SW 1271 (cell line): ENCODE results near the gene PDCD1.
"Not testable (repeated sequence)": the region's sequence is repeated elsewhere in the genome, so short reads cannot be mapped to it uniquely, and the experiment has no call there.

Source experiments
- DNase-seq, 2 experiments: peaks; one replicate each; lab custom pipeline; 2025; lab: John Stamatoyannopoulos, UW

The PDCD1 gene

DNA sequence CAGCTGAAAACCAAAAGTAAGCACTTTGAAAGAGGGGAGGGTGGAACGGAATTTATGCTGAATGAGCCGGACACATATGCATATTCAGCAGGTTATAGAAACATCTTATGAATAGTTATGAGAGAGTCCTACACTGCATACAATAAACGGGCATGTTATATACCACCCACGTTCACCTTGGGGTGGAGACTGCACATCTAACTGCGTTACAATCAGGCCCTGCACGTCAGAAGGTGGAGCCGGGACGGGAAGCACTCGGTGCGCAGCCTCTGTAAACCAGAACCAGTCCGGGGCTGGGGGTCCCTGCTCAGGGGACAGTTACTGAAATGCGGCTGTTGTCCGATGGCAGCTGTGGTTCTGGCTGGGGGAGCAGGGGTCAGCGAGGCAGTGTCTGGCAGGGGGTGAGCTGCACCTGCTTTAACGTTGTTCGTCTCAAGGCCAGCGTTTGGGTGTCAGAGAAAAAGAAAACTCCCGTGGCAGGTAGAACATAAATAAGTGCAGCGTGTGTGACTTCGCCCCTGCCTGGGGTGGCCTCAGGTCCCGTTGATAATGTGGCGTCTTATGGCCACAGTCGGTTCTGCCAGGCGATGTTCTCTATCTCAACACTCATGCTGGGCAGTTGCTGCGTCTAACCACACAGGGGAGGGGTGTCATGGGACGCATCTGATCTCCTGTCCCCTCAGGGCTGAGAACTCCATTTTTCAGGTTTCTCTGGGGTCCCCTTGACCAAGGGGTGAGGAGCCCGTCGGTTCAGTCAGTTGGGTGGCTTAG, 24.8 kb downstream of the PDCD1 start:
- not testable (repeated sequence) for DNase-seq

DNA sequence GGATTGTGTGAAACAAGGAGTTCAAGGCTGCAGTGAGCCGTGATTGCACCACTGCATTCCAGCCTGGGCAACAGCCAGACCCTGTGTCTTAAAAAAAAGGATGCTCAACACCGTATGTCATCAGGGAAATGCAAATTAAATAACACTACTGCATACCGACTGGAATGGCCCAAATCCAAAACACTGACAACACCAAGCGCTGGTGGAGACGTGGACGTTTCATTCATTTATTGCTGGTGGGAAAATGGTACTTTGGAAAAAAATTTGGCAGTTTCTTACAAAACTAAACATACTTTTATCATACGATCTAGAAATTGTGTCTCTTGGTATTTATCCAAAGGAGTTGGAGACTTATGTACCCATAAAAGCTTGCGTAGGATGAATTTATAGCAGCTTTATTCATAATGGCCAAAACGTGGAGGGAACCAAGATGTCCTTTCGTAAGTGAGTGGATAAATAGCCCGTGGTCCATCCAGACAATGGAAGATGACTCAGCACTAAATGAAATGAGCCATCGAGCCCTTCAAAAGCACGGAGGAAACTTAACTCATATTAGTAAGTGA, 25.5 kb downstream of the PDCD1 start:
- DNase-seq = no peak

DNA sequence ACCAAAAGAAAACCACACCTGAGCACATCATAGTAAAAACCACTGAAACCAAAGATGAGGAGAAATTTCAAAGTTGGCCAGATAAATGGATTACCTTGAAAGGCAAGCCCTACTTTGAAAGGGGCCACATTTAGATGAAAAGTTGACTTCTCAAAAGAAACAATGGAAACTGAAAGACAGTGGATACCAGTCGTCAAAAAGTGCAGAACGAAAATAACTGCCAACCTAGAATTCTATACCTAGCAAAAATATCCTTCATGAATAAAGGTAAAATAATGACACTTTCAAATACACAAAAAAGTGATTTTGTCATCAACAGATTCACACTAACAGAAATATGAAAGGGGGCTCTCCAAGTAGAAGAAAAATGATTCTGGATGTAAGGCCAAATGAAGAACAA, 31.3 kb downstream of the PDCD1 start:
- DNase-seq = no peak

DNA sequence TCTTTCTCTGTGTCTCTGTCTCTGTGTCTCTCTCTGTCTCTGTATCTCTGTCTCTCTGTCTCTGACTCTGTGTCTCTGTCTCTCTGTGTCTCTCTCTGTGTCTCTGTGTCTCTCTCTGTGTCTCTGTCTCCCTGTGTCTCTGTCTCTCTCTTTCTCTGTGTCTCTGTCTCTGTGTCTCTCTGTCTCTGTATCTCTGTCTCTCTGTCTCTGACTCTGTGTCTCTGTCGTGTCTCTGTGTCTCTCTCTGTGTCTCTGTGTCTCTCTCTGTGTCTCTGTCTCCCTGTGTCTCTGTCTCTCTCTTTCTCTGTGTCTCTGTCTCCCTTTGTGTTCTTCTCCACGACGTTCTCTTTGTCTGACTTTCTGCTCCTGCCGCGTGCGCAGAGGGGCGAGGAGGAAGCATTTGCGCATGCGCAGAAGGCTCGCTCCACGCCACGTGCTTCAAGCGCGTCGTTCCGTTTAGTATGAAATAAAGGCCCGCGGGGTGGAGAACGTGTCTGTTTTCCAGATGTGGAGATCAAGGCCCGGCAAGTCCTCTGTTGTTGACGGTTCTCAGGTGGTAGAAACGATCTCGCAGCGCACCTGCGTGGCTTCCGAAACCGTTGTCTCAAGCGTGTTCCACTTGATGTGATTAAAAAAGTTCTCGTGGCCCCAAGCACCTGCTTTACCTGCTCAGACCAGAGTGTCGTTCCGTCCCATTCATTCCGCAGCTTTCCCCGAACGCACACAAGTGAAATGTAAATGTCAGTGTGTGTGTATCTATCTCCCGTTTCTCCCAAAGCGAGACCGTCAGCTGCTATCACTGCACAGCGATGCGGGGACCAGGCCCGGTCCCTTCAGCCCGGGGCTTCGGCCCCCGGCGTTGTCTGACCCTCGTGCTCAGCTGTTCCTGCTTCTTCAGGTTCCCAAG, 34.9 kb downstream of the PDCD1 start:
- DNase-seq = not testable (repeated sequence)

DNA sequence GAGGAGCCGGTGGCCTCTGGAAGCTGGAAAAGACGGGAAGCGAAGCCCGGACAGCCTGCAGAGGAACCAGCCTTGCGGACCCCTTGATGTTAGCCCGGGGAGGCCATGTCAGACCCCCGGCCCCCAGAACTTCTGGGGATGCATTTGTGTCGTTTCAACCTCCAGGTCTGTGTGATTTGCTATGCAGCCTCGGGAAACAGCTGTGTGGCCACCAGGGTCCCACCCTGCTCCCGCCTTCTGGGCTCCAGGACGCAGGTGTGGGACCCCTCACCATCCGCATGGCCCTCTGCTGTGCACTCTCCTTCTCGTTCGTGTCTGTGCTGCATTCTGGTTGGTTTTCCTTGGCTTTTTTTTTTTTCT, 36.5 kb downstream of the PDCD1 start:
- no peak for DNase-seq

DNA sequence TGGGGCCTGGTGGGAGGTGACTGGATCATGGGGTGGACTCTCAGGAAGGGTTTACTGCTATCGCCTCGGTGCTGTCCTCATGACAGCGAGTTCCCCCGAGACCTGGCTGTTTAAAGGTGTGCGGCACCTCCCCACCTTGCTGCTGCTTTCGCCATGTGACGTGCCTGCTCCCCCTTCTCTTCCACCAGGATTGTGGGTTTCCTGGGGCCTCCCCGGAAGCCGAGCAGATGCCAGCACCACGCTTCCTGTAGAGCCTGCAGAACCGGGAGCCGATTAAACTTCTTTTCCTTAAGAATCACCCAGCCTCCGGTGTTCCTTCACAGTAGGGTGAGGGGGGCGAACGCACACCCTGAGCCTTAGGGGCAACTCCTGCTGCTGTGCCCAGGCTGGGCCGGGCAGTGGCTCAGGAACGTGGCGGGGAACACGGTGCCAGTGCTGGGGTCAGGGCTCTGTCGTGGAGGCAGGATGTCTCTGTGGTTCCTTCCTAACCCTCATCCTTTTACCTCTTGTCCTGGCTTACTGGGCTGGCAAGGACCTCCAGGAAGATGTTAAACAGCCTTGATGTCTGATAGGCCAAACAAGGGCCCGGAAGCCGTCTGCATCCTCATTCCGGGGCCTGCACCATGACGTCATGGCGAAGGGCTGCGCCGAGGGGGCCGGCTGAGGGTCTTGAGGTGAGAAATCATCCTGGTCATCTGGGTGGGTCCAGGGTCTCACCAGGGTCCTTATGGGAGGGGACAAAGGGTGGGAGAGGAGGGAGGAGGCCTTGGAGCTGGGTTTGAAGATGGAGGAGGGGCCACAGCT, 37.0 kb downstream of the PDCD1 start:
- no peak for DNase-seq

DNA sequence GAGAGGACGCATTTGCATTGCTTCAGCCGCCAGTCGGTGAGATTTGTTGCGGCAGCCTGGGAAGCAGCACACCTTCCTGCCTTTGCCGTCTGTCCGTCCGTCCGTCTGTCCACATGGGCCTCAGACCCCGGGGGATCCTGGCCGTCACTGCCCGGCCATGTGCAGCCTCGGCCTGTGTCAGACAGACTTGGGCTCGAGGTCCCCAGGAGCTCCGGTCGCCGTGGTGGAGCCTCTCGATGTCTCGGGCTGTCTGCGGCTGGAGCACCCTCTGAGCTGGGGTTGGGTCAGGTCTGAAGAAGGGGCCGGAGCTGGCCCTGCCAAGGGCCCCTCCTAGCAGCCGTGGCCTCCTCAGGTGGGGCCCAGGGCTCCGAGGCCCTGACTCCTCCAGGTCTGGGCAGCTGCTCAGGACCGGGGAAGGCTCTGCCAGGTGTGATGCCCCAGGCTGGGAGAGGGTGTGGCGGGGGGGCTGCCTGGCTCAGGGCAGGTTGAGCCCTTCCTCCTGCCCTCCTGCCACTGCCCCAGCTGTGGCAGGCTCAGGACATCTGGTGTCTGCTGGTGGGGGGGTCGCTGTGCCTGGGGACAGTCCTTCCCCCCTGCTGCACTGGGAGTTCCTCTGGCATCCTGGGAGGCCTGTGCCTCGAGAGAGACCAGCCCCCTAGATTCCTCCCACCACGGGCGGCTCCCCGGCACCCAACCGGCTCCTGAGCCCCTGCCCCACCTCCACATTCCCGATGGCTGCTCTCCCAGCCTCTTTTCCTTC, 37.9 kb downstream of the PDCD1 start:
- DNase-seq = no peak

DNA sequence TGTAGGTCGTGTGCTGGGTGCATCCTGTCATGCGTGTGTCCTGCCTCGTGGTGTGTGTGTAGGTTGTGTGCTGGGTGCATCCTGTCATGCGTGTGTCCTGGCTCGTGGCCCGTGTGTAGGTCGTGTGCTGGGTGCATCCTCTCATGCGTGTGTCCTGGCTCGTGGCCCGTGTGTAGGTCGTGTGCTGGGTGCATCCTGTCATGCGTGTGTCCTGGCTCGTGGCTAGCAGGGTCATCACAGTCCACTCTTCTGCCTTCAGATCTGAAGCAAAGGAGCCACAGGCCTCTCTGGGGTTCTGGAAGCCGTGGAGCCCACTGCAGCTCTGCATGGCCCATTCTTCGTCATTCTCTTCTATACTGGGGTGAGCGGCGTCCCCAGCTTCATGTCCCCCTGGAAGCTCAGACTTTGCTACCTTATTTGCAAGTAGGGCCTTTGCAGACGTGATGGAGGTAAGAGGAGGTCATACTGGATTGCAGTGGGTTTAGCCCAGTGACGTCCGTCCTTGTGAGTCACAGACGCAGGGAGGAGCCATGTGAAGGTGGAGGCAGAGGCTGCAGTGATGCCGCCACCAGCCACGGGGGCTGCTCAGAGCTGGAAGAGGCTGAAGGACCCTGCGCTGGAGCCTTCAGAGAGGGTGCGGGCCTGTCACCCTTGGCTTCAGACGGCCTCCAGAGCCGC, 38.6 kb downstream of the PDCD1 start:
- DNase-seq = not testable (repeated sequence)

DNA sequence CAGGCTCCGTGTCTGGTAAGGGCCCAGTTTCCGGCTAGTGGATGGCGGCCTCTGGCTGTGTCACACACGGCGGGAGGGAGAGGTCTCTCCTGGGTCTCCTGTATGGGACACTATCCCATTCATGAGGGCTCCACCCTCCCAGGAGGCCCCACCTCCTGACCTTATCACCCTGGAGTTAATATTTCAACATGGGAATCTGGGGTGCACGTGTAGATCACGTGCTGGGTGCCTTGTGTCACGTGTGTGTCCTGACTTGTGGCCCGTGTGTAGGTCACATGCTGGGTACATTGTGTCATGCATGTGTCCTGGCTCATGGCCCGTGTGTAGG, 39.8 kb downstream of the PDCD1 start:
- no peak for DNase-seq

DNA sequence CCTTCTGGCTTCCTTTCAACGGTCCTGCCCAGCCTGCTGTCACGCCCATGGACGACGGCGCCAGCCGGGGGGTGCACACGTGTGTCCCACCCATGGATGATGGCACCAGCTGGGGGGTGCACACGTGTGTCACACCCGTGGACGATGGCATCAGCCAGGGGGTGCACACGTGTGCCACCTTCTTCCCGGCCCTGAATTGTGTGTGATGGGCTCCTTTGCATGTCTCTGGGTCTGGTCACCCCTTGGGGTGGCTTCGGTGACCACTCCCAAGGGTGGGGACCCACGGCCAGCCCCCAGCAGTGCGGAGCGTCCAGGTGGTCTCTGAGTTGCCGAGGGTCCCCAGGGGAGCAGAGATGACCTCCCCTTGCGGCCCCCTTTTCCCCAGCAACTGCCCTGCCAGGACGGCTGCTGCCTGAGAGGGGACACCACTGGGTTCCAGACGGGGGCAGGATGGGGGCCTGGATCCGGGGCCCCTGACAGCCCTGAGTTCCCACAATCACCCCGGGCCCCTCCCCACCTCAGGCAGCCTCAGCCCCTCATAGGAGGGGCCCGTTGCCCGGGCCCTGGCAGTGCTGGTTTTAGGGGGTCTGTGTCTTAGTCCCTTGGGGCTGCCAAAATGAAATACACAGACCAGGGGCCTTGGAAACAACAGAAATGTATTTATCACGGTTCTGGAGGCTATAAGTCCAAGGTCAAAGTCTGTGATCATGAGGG, 40.3 kb downstream of the PDCD1 start:
- DNase-seq = no peak

DNA sequence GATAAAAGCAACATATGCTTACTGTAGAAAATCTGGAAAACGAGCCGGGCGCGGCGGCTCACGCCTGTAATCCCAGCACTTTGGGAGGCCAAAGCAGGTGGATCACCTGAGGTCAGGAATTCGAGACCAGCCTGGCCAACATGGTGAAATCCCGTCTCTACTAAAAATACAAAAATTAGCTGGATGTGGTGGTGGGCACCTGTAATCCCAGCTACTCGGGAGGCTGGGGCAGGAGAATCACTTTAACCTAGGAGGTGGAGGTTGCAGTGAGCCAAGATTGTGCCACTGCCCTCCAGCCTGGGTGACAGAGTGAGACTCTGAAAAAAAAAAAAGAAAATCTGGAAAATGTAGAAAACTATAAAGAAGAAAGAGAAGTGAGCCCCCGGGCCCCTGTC, 40.9 kb downstream of the PDCD1 start:
- not testable (repeated sequence) for DNase-seq

DNA sequence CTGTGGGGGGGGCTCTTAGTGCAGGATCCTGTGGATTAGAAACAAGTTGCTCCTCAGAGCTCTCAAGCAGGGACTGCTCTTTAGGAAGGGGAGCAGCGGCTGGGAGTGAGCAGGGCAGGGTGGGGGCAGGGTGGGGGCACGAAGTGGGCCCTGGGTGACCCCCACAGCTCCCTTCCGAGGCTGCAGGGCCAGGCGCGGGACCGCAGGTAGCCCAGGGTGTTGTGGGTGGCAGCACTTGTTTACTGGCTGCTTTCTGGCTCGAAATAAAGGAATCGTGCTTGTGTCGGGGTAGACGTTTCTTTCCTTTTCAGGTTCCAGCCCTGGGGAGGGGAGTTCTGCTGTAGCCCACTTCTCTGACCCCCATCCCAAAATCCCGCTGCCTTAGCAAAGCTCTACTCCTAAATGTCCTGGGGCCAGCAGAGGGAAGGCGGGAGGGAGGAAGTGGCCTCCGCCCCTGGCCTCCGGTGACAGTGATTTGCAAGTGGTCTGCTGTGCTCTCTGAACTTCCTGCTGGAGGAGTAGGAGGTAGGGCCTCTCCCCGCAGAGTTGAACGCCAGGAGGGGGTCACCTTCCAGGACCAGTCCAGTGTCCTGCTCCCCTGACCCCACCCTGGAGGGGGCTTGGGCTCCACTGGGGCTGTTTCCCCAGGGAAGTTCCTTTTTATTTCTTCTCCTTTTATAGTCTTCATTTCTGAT, 41.4 kb downstream of the PDCD1 start:
- no peak for DNase-seq

DNA sequence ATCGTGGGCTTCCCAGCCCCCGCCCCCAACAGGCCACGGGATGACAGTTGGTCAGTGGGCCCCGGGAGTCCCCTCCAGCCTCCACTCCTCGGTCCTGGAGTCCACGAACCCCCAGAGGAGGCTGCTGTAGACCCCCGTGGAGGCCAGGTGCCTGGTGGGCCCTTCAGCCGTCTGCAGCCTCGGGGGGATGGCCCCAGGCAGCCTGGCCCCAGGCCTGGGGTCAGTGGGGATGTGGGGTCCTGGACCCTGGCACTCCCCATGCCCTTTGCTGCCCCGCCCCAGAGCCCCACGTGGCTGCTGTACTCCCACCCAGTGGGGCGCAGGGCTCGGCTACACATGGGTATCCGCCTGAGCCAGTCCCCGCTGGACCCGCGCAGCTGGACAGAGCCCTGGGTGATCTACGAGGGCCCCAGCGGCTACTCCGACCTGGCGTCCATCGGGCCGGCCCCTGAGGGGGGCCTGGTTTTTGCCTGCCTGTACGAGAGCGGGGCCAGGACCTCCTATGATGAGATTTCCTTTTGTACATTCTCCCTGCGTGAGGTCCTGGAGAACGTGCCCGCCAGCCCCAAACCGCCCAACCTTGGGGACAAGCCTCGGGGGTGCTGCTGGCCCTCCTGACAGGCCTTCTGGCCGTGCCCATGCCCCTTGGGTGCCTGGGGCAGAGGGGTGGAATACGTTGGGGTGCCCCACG, 42.1 kb downstream of the PDCD1 start:
- no peak for DNase-seq

DNA sequence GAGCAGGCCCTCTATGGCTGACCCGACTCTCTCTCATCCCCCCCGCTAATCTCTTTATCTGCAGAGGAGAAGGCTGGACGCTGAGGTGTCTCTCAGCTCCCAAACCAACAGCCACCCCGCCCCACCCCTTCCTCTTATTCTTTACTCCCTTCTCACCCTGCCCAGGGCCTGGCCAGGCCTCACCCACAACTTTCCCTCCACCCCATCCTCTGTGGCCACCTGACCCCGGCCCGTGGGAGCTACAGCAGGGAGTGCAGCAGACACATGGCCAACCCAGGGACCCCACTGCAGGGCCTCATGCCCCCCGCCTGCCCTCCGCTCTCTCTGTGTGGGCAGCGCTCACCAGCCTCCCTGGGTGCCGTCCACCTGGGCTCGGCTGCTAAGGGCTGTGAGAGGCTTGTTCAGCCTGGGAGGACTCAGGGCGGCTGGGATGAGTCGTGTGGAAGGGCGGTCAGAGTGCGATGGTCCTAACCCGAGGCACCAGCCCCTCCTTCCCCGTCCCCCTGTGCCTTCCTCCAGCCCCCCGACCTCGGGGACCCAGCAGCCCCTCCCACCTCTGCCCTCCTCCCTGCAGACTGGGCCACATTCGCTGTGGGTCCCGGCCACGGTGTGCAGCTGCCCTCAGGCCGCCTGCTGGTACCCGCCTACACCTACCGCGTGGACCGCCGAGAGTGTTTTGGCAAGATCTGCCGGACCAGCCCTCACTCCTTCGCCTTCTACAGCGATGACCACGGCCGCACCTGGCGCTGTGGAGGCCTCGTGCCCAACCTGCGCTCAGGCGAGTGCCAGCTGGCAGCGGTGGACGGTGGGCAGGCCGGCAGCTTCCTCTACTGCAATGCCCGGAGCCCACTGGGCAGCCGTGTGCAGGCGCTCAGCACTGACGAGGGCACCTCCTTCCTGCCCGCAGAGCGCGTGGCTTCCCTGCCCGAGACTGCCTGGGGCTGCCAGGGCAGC, 42.9 kb downstream of the PDCD1 start:
- no peak for DNase-seq

DNA sequence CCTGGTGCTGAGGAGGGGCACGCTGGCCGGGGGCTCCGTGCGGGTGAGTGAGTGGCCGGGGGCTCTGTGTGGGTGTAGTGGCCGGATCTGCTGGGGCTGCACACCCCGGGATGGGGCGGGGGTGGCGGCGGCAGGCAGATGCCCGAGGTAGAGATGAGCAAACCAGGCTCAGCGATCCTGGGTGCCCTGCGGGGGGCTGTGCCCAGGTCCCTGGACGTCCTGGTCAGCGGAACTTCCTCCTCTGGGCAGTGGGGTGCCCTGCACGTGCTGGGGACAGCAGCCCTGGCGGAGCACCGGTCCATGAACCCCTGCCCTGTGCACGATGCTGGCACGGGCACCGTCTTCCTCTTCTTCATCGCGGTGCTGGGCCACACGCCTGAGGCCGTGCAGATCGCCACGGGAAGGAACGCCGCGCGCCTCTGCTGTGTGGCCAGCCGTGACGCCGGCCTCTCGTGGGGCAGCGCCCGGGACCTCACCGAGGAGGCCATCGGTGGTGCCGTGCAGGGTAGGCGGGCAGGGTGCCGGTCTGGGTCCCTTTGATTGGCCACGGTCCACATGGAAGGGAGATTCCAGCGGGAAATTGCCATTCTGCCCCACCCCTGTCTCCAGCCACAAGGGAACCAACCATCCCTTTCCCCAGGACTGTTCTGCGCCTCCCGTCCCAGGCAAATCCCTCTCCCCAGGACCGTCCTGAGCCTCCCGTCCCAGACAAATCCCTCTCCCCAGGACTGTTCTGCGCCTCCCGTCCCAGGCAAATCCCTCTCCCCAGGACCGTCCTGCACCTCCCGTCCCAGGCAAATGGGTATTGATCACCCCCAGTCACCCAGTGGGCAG, 43.8 kb downstream of the PDCD1 start:
- no peak for DNase-seq

DNA sequence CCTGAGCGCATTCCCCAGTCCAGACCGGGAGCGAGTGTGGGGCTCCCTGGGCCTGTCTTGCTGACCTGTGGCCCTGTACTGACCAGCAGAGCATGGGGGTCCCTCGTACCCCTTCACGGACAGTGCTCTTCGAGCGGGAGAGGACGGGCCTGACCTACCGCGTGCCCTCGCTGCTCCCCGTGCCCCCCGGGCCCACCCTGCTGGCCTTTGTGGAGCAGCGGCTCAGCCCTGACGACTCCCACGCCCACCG, 44.4 kb downstream of the PDCD1 start:
- DNase-seq = no peak

DNA sequence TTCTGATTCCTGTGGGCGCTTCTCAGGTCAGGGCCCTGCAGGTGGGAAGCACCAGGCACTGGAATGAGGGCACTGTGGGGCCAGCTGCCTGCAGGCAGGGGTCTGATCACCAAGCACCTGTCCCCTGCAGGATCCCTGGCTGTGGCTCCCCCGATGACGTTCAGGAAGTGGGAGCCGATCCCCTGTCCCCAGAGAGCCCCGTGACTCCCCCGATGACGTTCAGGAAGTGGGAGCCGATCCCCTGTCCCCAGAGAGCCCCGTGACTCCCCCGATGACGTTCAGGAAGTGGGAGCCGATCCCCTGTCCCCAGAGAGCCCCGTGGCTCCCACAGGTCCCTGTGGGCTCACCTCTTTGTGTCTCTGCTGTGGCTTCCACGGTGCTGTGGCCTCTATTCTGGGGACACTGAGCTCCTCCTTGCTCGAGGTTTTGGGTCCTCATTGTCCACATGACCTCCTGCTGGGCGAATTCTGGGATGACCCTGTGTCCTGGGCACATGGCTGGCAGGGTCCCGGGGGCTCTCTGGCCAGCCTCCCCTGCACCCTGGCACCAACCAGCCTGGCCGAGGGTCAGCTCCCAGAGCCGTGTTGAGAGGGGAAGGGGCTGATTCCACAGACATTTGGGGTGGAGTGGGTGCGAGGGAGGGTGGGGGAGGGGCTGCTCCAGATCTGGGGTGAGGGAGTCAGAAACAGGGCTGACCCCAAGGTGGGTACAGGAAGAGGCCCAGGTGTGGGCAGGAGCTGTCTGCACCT, 44.9 kb downstream of the PDCD1 start:
- DNase-seq = no peak
